ENCODE data around the gene PARP16.

DNA sequence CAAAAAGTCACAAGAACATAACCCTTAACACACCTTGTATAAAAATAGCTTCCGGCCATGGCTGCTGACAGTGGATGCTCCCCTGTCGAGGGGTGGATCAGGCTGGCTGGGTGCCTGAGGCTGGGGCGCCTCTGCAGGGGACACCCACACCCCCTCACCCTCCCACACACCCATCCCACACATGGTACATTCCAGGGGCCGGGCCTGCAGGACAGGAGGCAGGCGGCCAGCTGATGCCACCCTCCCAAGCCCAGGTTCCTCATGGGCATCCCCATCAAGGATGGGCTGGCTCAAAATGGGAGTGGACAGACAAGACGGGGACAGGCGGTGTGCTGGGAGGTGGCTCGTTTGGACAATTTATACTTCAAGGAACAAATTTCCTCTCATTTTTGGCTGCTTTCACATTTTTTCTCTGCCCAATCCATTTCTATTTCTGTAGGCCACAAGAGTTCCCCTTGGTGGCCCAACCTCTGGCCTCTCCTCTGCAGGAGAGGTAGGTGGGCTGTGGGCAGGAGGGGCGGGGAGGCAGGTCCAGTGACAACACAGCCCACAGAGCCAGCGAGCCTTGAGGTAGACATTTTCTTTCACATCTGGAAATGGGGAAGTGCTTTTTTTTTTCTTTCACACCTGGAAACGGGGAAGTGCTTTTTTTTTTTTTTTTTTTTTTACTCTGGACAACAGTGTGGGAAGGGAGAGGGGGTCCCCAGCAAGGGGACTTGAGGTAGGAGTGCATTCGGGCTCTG is 41.1 kb upstream of the PARP16 start:
- no peak for TF ChIP-seq EZH2 (IDR thresholded peaks at IDR 0.05)
- no peak for TF ChIP-seq POLR2AphosphoS5 (IDR thresholded peaks at IDR 0.05; ENCODE audit: borderline replicate concordance, low read depth, low read length)
- TF ChIP-seq FOXP2 (optimal IDR thresholded peaks at IDR 0.05; ENCODE audit: control extremely low read depth, extremely low read length, insufficient read depth) = no peak
